Endothelial cell (in vitro differentiated cells): ENCODE data around the gene ELOA2. TPM values are rescaled to one million over a fixed set of nuclear protein-coding genes. Genes with fewer than 3 reads are reported as not detected.

Source experiments
- DNase-seq: peaks from one replicate; pipeline ENCODE4 v3.0.0; 2021; ENCODE audit warnings: low spot score
- H3K27ac Mint-ChIP-seq: one replicate; pipeline ENCODE4 v1.8.0; 2021; ENCODE audit warnings: mixed read lengths, inconsistent platforms; ENCODE audit not compliant: unreplicated experiment
- H3K27me3 Mint-ChIP-seq: one replicate; pipeline ENCODE4 v1.8.0; 2021; ENCODE audit warnings: mild to moderate bottlenecking, moderate library complexity, mixed read lengths, inconsistent platforms; ENCODE audit not compliant: unreplicated experiment
- H3K36me3 Mint-ChIP-seq: one replicate; pipeline ENCODE4 v1.8.0; 2021; ENCODE audit warnings: mild to moderate bottlenecking, low read depth, mixed read lengths, inconsistent platforms; ENCODE audit not compliant: unreplicated experiment
- H3K4me1 Mint-ChIP-seq: one replicate; pipeline ENCODE4 v1.8.0; 2021; ENCODE audit warnings: mild to moderate bottlenecking, mixed read lengths, inconsistent platforms; ENCODE audit not compliant: unreplicated experiment
- H3K4me3 Mint-ChIP-seq: one replicate; pipeline ENCODE4 v1.8.0; 2021; ENCODE audit warnings: mild to moderate bottlenecking, mixed read lengths, inconsistent platforms; ENCODE audit not compliant: unreplicated experiment
- H3K9me3 Mint-ChIP-seq: one replicate; pipeline ENCODE4 v1.8.0; 2021; ENCODE audit warnings: mixed read lengths, inconsistent platforms; ENCODE audit not compliant: unreplicated experiment
- CTCF ChIP-seq: fragments of 200-600 bp; sonication (generic); IDR thresholded peaks from one replicate; pipeline ENCODE4 v1.5.0; 2021; ENCODE audit warnings: antibody characterized with exemption; ENCODE audit not compliant: unreplicated experiment
- long read RNA-seq: library from polyadenylated mRNA; unstranded; transcript quantifications from one replicate; pipeline ENCODE4 v2.0.0, GENCODE V29; 2020; ENCODE audit not compliant: unreplicated experiment
- total RNA-seq: library from RNA; stranded (reverse); fragmentation: NEBNext Ultra II Directional; extraction: Animal tissue kit (Norgen Biotek cat#: 25700); gene quantifications from one replicate; pipeline ENCODE4 v1.2.1, GENCODE V29; 2021; ENCODE audit not compliant: unreplicated experiment

ELOA2 gene
- total RNA-seq = not detected
- long read RNA-seq = 0 reads

- H3K27me3 Mint-ChIP-seq = peaks cover 1% of the 10 kb centered on the region
- no peak within 1 kb of the TSS for H3K4me3 Mint-ChIP-seq
- peaks cover 3% of the 10 kb centered on the region for H3K36me3 Mint-ChIP-seq
- DNase-seq = no peak
- no peak within 1 kb of the TSS for H3K27ac Mint-ChIP-seq
- no peaks in the 10 kb centered on the region for H3K9me3 Mint-ChIP-seq
- peaks cover 27% of the 10 kb centered on the region for H3K4me1 Mint-ChIP-seq
- TF ChIP-seq CTCF = no peak
Measured at GRCh38 chr18:47035156-47035671, at the start of gene ELOA2. TSS of gene ELOA2 (minus strand) at chr18:47035621. CDS start at chr18:47035264, 357 bp downstream.

GRCh38 chr18:47081578-47081977, 46.2 kb upstream of the ELOA2 start:
- Mint-ChIP-seq H3K36me3 (no peaks in the 10 kb centered on the region), H3K27me3 (no peaks in the 10 kb centered on the region), H3K9me3 (no peaks in the 10 kb centered on the region), H3K4me1 (no peaks in the 10 kb centered on the region), H3K27ac (no peak overlapping the region), H3K4me3 (no peak overlapping the region)
- no peak for TF ChIP-seq CTCF
- DNase-seq = no peak

- Mint-ChIP-seq H3K4me3 (no peak overlapping the region), H3K27me3 (no peaks in the 10 kb centered on the region), H3K36me3 (no peaks in the 10 kb centered on the region), H3K27ac (no peak overlapping the region), H3K9me3 (no peaks in the 10 kb centered on the region), H3K4me1 (no peaks in the 10 kb centered on the region)
- DNase-seq = no peak
- TF ChIP-seq CTCF = no peak
Measured at GRCh38 chr18:47080872-47081271, 45.5 kb upstream of the ELOA2 start.

- Mint-ChIP-seq H3K9me3 (no peaks in the 10 kb centered on the region), H3K27ac (no peak overlapping the region), H3K36me3 (no peaks in the 10 kb centered on the region), H3K4me3 (no peak overlapping the region), H3K4me1 (peaks cover 7% of the 10 kb centered on the region), H3K27me3 (no peaks in the 10 kb centered on the region)
- no peak for TF ChIP-seq CTCF
- DNase-seq = no peak
Measured at GRCh38 chr18:47077111-47077510, 41.7 kb upstream of the ELOA2 start.

- H3K9me3 Mint-ChIP-seq = no peaks in the 10 kb centered on the region
- no peak for TF ChIP-seq CTCF
- DNase-seq = no peak
- no peaks in the 10 kb centered on the region for H3K27me3 Mint-ChIP-seq
- no peak overlapping the region for H3K4me3 Mint-ChIP-seq
- H3K36me3 Mint-ChIP-seq = no peaks in the 10 kb centered on the region
- H3K4me1 Mint-ChIP-seq = peaks cover 7% of the 10 kb centered on the region
- no peak overlapping the region for H3K27ac Mint-ChIP-seq
Measured at GRCh38 chr18:47075098-47075883, 39.9 kb upstream of the ELOA2 start.
